H9 (cell line): ENCODE measurements around the gene SNCA. TPM values are rescaled to one million over a fixed set of nuclear protein-coding genes. Genes with fewer than 3 reads are reported as not detected.

Source experiments
- DNase-seq: peaks from one replicate; pipeline ENCODE4 v3.0.0-alpha.2; 2017
- H2AFZ ChIP-seq: one replicate; pipeline ENCODE4 v1.6.1; 2013; ENCODE audit warnings: mild to moderate bottlenecking, low read length, control low read depth, moderate library complexity
- H2AK5ac ChIP-seq: 2 replicates; pipeline ENCODE4 v1.6.1; 2013; ENCODE audit warnings: low read length, control low read depth, mixed read lengths; ENCODE audit not compliant: insufficient read length
- H2BK120ac ChIP-seq: one replicate; pipeline ENCODE4 v1.6.1; 2013; ENCODE audit warnings: low read depth, mild to moderate bottlenecking, low read length, control low read depth, inconsistent platforms; ENCODE audit not compliant: poor library complexity, severe bottlenecking
- H2BK12ac ChIP-seq: 2 replicates; pipeline ENCODE4 v1.6.1; 2013; ENCODE audit warnings: low read length, control low read depth, mixed read lengths, low read depth; ENCODE audit not compliant: insufficient read length
- H2BK15ac ChIP-seq: 2 replicates; pipeline ENCODE4 v1.6.1; 2013; ENCODE audit warnings: low read depth, low read length, control low read depth
- H2BK20ac ChIP-seq: one replicate; pipeline ENCODE4 v1.6.1; 2013; ENCODE audit warnings: low read depth, mild to moderate bottlenecking, low read length, control low read depth, inconsistent platforms; ENCODE audit not compliant: poor library complexity, severe bottlenecking
- H2BK5ac ChIP-seq: 2 replicates; pipeline ENCODE4 v1.6.1; 2013; ENCODE audit warnings: low read length, control low read depth, mixed read lengths; ENCODE audit not compliant: insufficient read length
- H3K14ac ChIP-seq: 2 replicates; pipeline ENCODE4 v1.6.1; 2013; ENCODE audit warnings: low read length, control low read depth; ENCODE audit not compliant: insufficient read depth
- H3K18ac ChIP-seq: 2 replicates; pipeline ENCODE4 v1.6.1; 2013; ENCODE audit warnings: low read depth, mild to moderate bottlenecking, mixed read lengths, low read length, control low read depth; ENCODE audit not compliant: insufficient read length
- H3K23ac ChIP-seq: 2 replicates; pipeline ENCODE4 v1.6.1; 2013; ENCODE audit warnings: low read length, control low read depth, mixed read lengths, low read depth; ENCODE audit not compliant: insufficient read length
- H3K23me2 ChIP-seq: 2 replicates; pipeline ENCODE4 v1.6.1; 2013; ENCODE audit warnings: low read depth, mild to moderate bottlenecking, mixed read lengths, low read length, control low read depth; ENCODE audit not compliant: insufficient read length, poor library complexity, severe bottlenecking
- H3K27ac ChIP-seq: 2 replicates; pipeline ENCODE4 v1.5.1; 2013; ENCODE audit warnings: low read length, control low read depth, mixed read lengths, low read depth; ENCODE audit not compliant: insufficient read length
- H3K27me3 ChIP-seq: 2 replicates; pipeline ENCODE4 v1.6.1; 2013; ENCODE audit warnings: low read length, control low read depth, inconsistent platforms; ENCODE audit not compliant: insufficient read depth
- H3K4ac ChIP-seq: 2 replicates; pipeline ENCODE4 v1.6.1; 2013; ENCODE audit warnings: low read depth, mild to moderate bottlenecking, control low read depth, inconsistent platforms, low read length, moderate library complexity
- H3K4me1 ChIP-seq: 2 replicates; pipeline ENCODE4 v1.6.1; 2013; ENCODE audit warnings: low read length, control low read depth, inconsistent platforms; ENCODE audit not compliant: insufficient read depth
- H3K4me2 ChIP-seq: 2 replicates; pipeline ENCODE4 v1.6.1; 2013; ENCODE audit warnings: low read length, control low read depth, mixed read lengths; ENCODE audit not compliant: insufficient read length, insufficient read depth
- H3K56ac ChIP-seq: 2 replicates; pipeline ENCODE4 v1.6.1; 2013; ENCODE audit warnings: low read depth, mild to moderate bottlenecking, mixed read lengths, low read length, control low read depth; ENCODE audit not compliant: insufficient read length
- H3K79me1 ChIP-seq: 2 replicates; pipeline ENCODE4 v1.6.1; 2013; ENCODE audit warnings: low read depth, mild to moderate bottlenecking, moderate library complexity, low read length, control low read depth, inconsistent platforms; ENCODE audit not compliant: insufficient read depth, poor library complexity, severe bottlenecking
- H3K79me2 ChIP-seq: 2 replicates; pipeline ENCODE4 v1.6.1; 2013; ENCODE audit warnings: low read length, control low read depth, inconsistent platforms; ENCODE audit not compliant: insufficient read depth
- H3K9ac ChIP-seq: 2 replicates; pipeline ENCODE4 v1.6.1; 2013; ENCODE audit warnings: low read length, control low read depth, mixed read lengths; ENCODE audit not compliant: insufficient read length; ENCODE audit errors: extremely low read depth
- H3K9me3 ChIP-seq: one replicate; pipeline ENCODE4 v1.6.1; 2013; ENCODE audit warnings: low read depth, low read length, inconsistent platforms; ENCODE audit not compliant: control insufficient read depth
- H3T11ph ChIP-seq: one replicate; pipeline ENCODE4 v1.6.1; 2013; ENCODE audit warnings: mild to moderate bottlenecking, low read length, control low read depth, inconsistent platforms
- H4K20me1 ChIP-seq: one replicate; pipeline ENCODE4 v1.6.1; 2013; ENCODE audit not compliant: control insufficient read depth, insufficient read length, insufficient read depth
- H4K5ac ChIP-seq: 2 replicates; pipeline ENCODE4 v1.6.1; 2013; ENCODE audit warnings: low read depth, mild to moderate bottlenecking, mixed read lengths, low read length, control low read depth; ENCODE audit not compliant: insufficient read length
- H4K8ac ChIP-seq: replicated peaks from 2 replicates; pipeline ENCODE4 v1.6.1; 2013; ENCODE audit warnings: low read length, control low read depth, mixed read lengths, low read depth; ENCODE audit not compliant: insufficient read length
- H4K91ac ChIP-seq: 2 replicates; pipeline ENCODE4 v1.6.1; 2013; ENCODE audit warnings: low read depth, mild to moderate bottlenecking, moderate library complexity, mixed read lengths, low read length, control low read depth; ENCODE audit not compliant: insufficient read length
- H3K27ac Mint-ChIP-seq, 3 experiments: 2 replicates in 2 of 3; 3 replicates in 1 of 3; pipeline ENCODE4 v1.8.0; 2020 to 2021; ENCODE audit warnings: mixed read lengths in 3 of 3, mild to moderate bottlenecking in 1 of 3, moderate library complexity in 1 of 3
- H3K27me3 Mint-ChIP-seq: 2 replicates; pipeline ENCODE4 v1.8.0; 2021; ENCODE audit warnings: low read depth, mild to moderate bottlenecking, moderate library complexity, mixed read lengths
- H3K36me3 Mint-ChIP-seq, 3 experiments: 2 replicates in 2 of 3; 3 replicates in 1 of 3; pipeline ENCODE4 v1.8.0; 2020 to 2021; ENCODE audit warnings: low read depth in 3 of 3, mixed read lengths in 3 of 3; ENCODE audit not compliant: insufficient read depth in 1 of 3
- H3K4me1 Mint-ChIP-seq, 2 experiments: 2 replicates each; pipeline ENCODE4 v1.8.0; 2020; ENCODE audit warnings: mixed read lengths in 2 of 2
- H3K4me3 Mint-ChIP-seq, 2 experiments: 2 replicates in 1 of 2; 3 replicates in 1 of 2; pipeline ENCODE4 v1.8.0; 2020 to 2021; ENCODE audit warnings: mild to moderate bottlenecking in 2 of 2, mixed read lengths in 2 of 2, moderate library complexity in 1 of 2
- H3K9me3 Mint-ChIP-seq, 2 experiments: 2 replicates in 1 of 2; 3 replicates in 1 of 2; pipeline ENCODE4 v1.8.0; 2020; ENCODE audit warnings: mild to moderate bottlenecking in 2 of 2, mixed read lengths in 2 of 2, moderate library complexity in 1 of 2
- CTCF ChIP-seq: fragments of 200-600 bp; sonication (generic); conservative IDR thresholded peaks from 3 replicates; pipeline ENCODE4 v1.8.0; 2021; ENCODE audit warnings: antibody characterized with exemption, mild to moderate bottlenecking
- total RNA-seq: library from RNA; stranded (reverse); gene quantifications from 2 replicates; pipeline ENCODE4 v1.2.1, GENCODE V29; 2021

The SNCA gene
- total RNA-seq, 1 experiment from 2014 or later, result 8.5 TPM

DNA sequence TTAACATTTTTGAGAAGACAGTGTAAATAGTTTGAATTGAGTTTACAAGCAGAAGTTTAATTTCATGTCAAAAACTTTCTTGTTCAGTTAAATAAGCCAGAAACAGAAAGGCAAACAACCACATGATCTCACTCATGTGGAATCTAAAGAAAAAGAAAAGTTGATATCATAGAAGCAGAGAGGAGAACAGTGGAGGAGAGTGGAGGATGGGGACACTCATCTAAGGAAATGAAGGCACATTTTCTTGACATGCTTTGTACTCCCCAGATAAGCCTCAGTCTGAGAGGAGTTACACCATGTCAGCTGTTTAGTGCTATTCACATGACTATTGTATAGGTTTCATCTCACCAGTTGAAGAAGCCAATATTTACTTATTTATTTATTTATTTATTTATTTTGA, 13.5 kb downstream of the SNCA start:
- H2BK120ac ChIP-seq, result no peak overlapping the region
- no peaks in the 10 kb centered on the region for H3K9me3 Mint-ChIP-seq

More for the DNA sequence above, 13.5 kb downstream of the SNCA start:
- Mint-ChIP-seq H3K27me3 (no peaks in the 10 kb centered on the region), H3K27ac (no peak overlapping the region), H3K4me1 (no peaks in the 10 kb centered on the region), H3K4me3 (no peak overlapping the region), H3K36me3 (peaks cover 0 to 4% (median 2%) of the 10 kb centered on the region in 3 experiments; a peak in 4 of 7 replicates)
- Histone ChIP-seq H3K9me3 (no peaks in the 10 kb centered on the region), H4K8ac (no peak overlapping the region), H3K4me2 (no peak overlapping the region), H4K91ac (no peak overlapping the region), H2AFZ (no peak overlapping the region), H2BK20ac (no peak overlapping the region), H3K23me2 (no peaks in the 10 kb centered on the region), H3T11ph (no peak overlapping the region), H4K5ac (no peak overlapping the region), H2BK12ac (no peak overlapping the region), H3K4me1 (no peaks in the 10 kb centered on the region), H3K9ac (no peak overlapping the region), H3K23ac (no peak overlapping the region), H3K18ac (no peak overlapping the region), H3K27ac (no peak overlapping the region), H4K20me1 (no peaks in the 10 kb centered on the region), H3K79me1 (no peaks in the 10 kb centered on the region), H3K14ac (no peak overlapping the region), H2AK5ac (no peak overlapping the region), H3K27me3 (no peaks in the 10 kb centered on the region), H3K4ac (no peak overlapping the region), H2BK15ac (no peak overlapping the region), H3K56ac (no peak overlapping the region), H2BK5ac (no peak overlapping the region), H3K79me2 (no peaks in the 10 kb centered on the region)
- no peak for DNase-seq
- no peak for TF ChIP-seq CTCF
